HepG2 (cell line): ENCODE data around the gene BAG5. TPM values are rescaled to one million over a fixed set of nuclear protein-coding genes. Genes with fewer than 3 reads are reported as not detected.

ENCODE experiments used
- ATAC-seq: fragments of 200-7000 bp; cut with Tn5 transposase; 3 replicates; pipeline ENCODE4 v1.9.1; 2020; ENCODE audit warnings: mild to moderate bottlenecking, moderate library complexity
- BruUV-seq: library from RNA; stranded (reverse); fragments of 400-500 nt; replicated peaks from 2 replicates; lab custom pipeline; 2021; lab: Mats Ljungman, UMichigan
- CTCF ChIA-PET: fragments of 300-600 bp; formaldehyde crosslinking; extraction: SDS; loops from one replicate; lab custom pipeline; 2021; ENCODE audit warnings: low total read pairs, inconsistent platforms, low intra/inter-chr PET ratio; lab: Yijun Ruan, JAX
- POLR2A ChIA-PET: fragments of 350-600 bp; sonication (Branson Sonifier 250); formaldehyde crosslinking; loops from one replicate; lab custom pipeline; 2020; ENCODE audit warnings: antibody characterized with exemption, inconsistent platforms; lab: Yijun Ruan, JAX
- DNase-seq: peaks from one replicate; pipeline ENCODE4 v3.0.0-alpha.2; 2015; ENCODE audit warnings: low spot score
- FAIRE-seq: peaks from 3 replicates; lab custom pipeline; 2011; peaks lifted over from hg19 to GRCh38; lab: Jason Lieb, UNC
- H2AFZ ChIP-seq: one replicate; pipeline ENCODE4 v1.6.1; 2011; ENCODE audit warnings: low read length, inconsistent platforms
- H3K27ac ChIP-seq: fragments of 300-600 bp; 3 replicates; pipeline ENCODE4 v1.8.0; 2011; ENCODE audit warnings: mixed run types, mild to moderate bottlenecking, mixed read lengths, low read length, inconsistent platforms; ENCODE audit not compliant: insufficient read depth; ENCODE audit errors: extremely low read length
- H3K27me3 ChIP-seq, 2 experiments: fragments of 200-600 bp in 1 of 2; 2 replicates in 1 of 2; 3 replicates in 1 of 2; pipeline versions ENCODE4 v1.6.0 to v1.8.0; 2011; ENCODE audit warnings: low read length in 2 of 2, mild to moderate bottlenecking in 2 of 2, moderate library complexity in 2 of 2, inconsistent platforms in 1 of 2; ENCODE audit not compliant: insufficient read depth in 2 of 2, control insufficient read depth in 1 of 2
- H3K36me3 ChIP-seq, 2 experiments: fragments of 200-600 bp in 1 of 2; replicated peaks in 1 of 2; 2 replicates in 1 of 2; 3 replicates in 1 of 2; pipeline versions ENCODE4 v1.5.1 to v1.8.0; 2011; ENCODE audit warnings: low read length in 2 of 2, inconsistent platforms in 1 of 2; ENCODE audit not compliant: insufficient read depth in 2 of 2, control insufficient read depth in 1 of 2
- H3K4me1 ChIP-seq: 2 replicates; pipeline ENCODE4 v1.5.1; 2012; ENCODE audit warnings: low read length, inconsistent platforms; ENCODE audit not compliant: insufficient read depth
- H3K4me2 ChIP-seq: 2 replicates; pipeline ENCODE4 v1.6.0; 2011; ENCODE audit warnings: low read depth, low read length, inconsistent platforms
- H3K4me3 ChIP-seq, 3 experiments: fragments of 200-600 bp in 1 of 3; sonication (generic), shearing (Covaris generic) in 1 of 3; replicated peaks in 1 of 3; 2 replicates each; pipeline ENCODE4 v1.5.1; 2011 to 2016; ENCODE audit warnings: low read length in 3 of 3, inconsistent platforms in 2 of 3, low read depth in 2 of 3, mild to moderate bottlenecking in 2 of 3, control low read depth in 1 of 3, mixed read lengths in 1 of 3; ENCODE audit not compliant: insufficient read depth in 1 of 3
- H3K79me2 ChIP-seq: one replicate; pipeline ENCODE4 v1.6.1; 2011; ENCODE audit warnings: low read length, inconsistent platforms; ENCODE audit not compliant: insufficient read depth
- H3K9ac ChIP-seq: 2 replicates; pipeline ENCODE4 v1.6.0; 2011; ENCODE audit warnings: mild to moderate bottlenecking, low read depth, low read length, inconsistent platforms; ENCODE audit not compliant: insufficient read depth
- H3K9me3 ChIP-seq: 2 replicates; pipeline ENCODE4 v1.5.1; 2012; ENCODE audit warnings: mild to moderate bottlenecking, low read length
- H4K20me1 ChIP-seq: 2 replicates; pipeline ENCODE4 v1.6.0; 2011; ENCODE audit warnings: inconsistent platforms, mild to moderate bottlenecking, low read length, moderate library complexity; ENCODE audit not compliant: insufficient read depth
- ADNP ChIP-seq: sonication (generic); formaldehyde crosslinking; IDR thresholded peaks from 2 replicates; pipeline ENCODE4 v1.4.0; 2020; ENCODE audit warnings: missing genetic modification reagents
- CREB3 ChIP-seq: sonication (generic); formaldehyde crosslinking; IDR thresholded peaks from 2 replicates; pipeline ENCODE4 v1.5.0; 2020; ENCODE audit warnings: missing genetic modification reagents
- POGZ ChIP-seq: sonication (generic); formaldehyde crosslinking; IDR thresholded peaks from 2 replicates; pipeline ENCODE4 v1.4.0; 2020; ENCODE audit warnings: mild to moderate bottlenecking, missing genetic modification reagents
- SALL2 ChIP-seq: sonication (generic); formaldehyde crosslinking; IDR thresholded peaks from 2 replicates; pipeline ENCODE4 v1.8.1; 2023; ENCODE audit warnings: mild to moderate bottlenecking, missing genetic modification reagents, inconsistent platforms
- TCF7L2 ChIP-seq: IDR thresholded peaks from 2 replicates; pipeline ENCODE4 v1.6.1; 2011; ENCODE audit warnings: mild to moderate bottlenecking, low read depth, low read length, moderate library complexity
- ZNF670 ChIP-seq: sonication (generic); formaldehyde crosslinking; IDR thresholded peaks from 2 replicates; pipeline ENCODE4 v1.8.0; 2022; ENCODE audit warnings: mild to moderate bottlenecking, missing genetic modification reagents, borderline replicate concordance
- ZNF746 ChIP-seq: sonication (generic); formaldehyde crosslinking; IDR thresholded peaks from 2 replicates; pipeline ENCODE4 v1.8.0; 2022; ENCODE audit warnings: mild to moderate bottlenecking, missing genetic modification reagents
- ZXDC ChIP-seq: sonication (generic); formaldehyde crosslinking; IDR thresholded peaks from 2 replicates; pipeline ENCODE4 v1.5.0; 2020; ENCODE audit warnings: mild to moderate bottlenecking, missing genetic modification reagents
- WGBS: methylation state at CpG from one replicate; pipeline ENCODE4 v1.1.6; 2017; ENCODE audit warnings: low lambda C conversion rate; 5-methylcytosine and 5-hydroxymethylcytosine counted together
- in situ Hi-C: cut with HindIII; loops from 2 replicates; pipeline ENCODE4 v1.10.0; 2017; ENCODE audit warnings: low pct_unique_long_range_greater_than_20kb; ENCODE audit not compliant: extremely low pct_ligation_motif_present
- intact Hi-C: fragments of 100-400 bp; cut with micrococcal nuclease; formaldehyde crosslinking; loops from one replicate; pipeline ENCODE4 v1.10.0; 2022; ENCODE audit not compliant: unreplicated experiment
- polyA plus RNA-seq, 8 experiments: library from polyadenylated mRNA; depleted of rRNA in 3 of 8; stranded (reverse) in 7 of 8; unstranded in 1 of 8; fragments of >200 nt; fragmentation: Illumina TruSeq in 4 of 8; extraction: Trizol in 4 of 8; gene quantifications; 2 replicates each; pipeline versions ENCODE4 v1.2.1 to v1.2.3, GENCODE V29; 2011 to 2016; ENCODE audit warnings: low read depth in 4 of 8, missing spikeins in 1 of 8, mixed read lengths in 1 of 8; ENCODE audit not compliant: insufficient read depth in 1 of 8
- total RNA-seq, 5 experiments: library from RNA; depleted of rRNA; stranded (reverse); fragments of >200 nt; fragmentation: Illumina TruSeq; extraction: Trizol; gene quantifications; 2 replicates each; pipeline ENCODE4 v1.2.3, GENCODE V29; 2016; ENCODE audit warnings: low read depth in 1 of 5
- TF ChIP-seq, protein P1 (sequence below): sonication (generic); formaldehyde crosslinking; IDR thresholded peaks from 2 replicates; pipeline ENCODE4 v1.5.0; 2020; ENCODE audit warnings: missing genetic modification reagents
- TF ChIP-seq, protein P2 (sequence below): sonication (generic); formaldehyde crosslinking; IDR thresholded peaks from 2 replicates; pipeline ENCODE4 v1.5.1; 2020; ENCODE audit warnings: mild to moderate bottlenecking, missing genetic modification reagents
- TF ChIP-seq, protein P3 (sequence below): sonication (generic); formaldehyde crosslinking; IDR thresholded peaks from 2 replicates; pipeline ENCODE4 v1.4.0; 2020; ENCODE audit warnings: missing genetic modification reagents, mild to moderate bottlenecking, borderline replicate concordance
- TF ChIP-seq, protein P4 (sequence below): sonication (generic); formaldehyde crosslinking; IDR thresholded peaks from 2 replicates; pipeline ENCODE4 v1.4.0; 2020; ENCODE audit warnings: missing genetic modification reagents

Gene BAG5
- total and polyA plus RNA-seq, 2 of the 13 experiments (the other 11 are each of a cell fraction or from before 2014, with no cell fraction given) = 3.5 to 21.0 TPM

- Histone ChIP-seq H3K9ac (no peak overlapping the region), H3K79me2 (no peaks in the 10 kb centered on the region), H3K4me2 (no peak overlapping the region), H3K9me3 (no peaks in the 10 kb centered on the region), H4K20me1 (no peaks in the 10 kb centered on the region), H3K4me1 (peaks cover 17% of the 10 kb centered on the region), H3K27me3 (no peaks in the 10 kb centered on the region), H3K27ac (no peak overlapping the region), H3K4me3 (no peak overlapping the region), H2AFZ (no peak overlapping the region), H3K36me3 (peaks cover 15 to 31% of the 10 kb centered on the region in 2 experiments)
- ChIA-PET CTCF (no interaction called here), POLR2A (no interaction called here)
- in situ Hi-C loops (no loop called here), intact Hi-C loops (no loop called here)
- no TSS peak for BruUV-seq
- FAIRE-seq (no peak), ATAC-seq (no peak), DNase-seq (no peak)
- 93% methylated on average over 3 of the region's 3 CpGs for WGBS
- TF ChIP-seq TCF7L2 (no peak), ZXDC (CRISPR knock-in tag) (no peak), CREB3 (CRISPR knock-in tag) (no peak), ADNP (no peak), ZNF670 (no peak), ZNF746 (no peak), POGZ (CRISPR knock-in tag) (no peak), SALL2 (CRISPR knock-in tag) (no peak)
- TF ChIP-seq, protein P1, sequence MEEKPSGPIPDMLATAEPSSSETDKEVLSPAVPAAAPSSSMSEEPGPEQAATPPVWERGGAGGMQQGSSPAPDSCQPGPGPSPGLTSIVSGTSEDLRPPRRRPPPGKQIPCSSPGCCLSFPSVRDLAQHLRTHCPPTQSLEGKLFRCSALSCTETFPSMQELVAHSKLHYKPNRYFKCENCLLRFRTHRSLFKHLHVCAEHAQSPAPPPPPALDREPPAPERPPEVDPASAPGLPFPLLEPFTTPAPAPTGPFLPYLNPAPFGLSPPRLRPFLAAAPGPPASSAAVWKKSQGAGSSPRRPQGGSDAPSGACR = no peak
- TF ChIP-seq, protein P2, sequence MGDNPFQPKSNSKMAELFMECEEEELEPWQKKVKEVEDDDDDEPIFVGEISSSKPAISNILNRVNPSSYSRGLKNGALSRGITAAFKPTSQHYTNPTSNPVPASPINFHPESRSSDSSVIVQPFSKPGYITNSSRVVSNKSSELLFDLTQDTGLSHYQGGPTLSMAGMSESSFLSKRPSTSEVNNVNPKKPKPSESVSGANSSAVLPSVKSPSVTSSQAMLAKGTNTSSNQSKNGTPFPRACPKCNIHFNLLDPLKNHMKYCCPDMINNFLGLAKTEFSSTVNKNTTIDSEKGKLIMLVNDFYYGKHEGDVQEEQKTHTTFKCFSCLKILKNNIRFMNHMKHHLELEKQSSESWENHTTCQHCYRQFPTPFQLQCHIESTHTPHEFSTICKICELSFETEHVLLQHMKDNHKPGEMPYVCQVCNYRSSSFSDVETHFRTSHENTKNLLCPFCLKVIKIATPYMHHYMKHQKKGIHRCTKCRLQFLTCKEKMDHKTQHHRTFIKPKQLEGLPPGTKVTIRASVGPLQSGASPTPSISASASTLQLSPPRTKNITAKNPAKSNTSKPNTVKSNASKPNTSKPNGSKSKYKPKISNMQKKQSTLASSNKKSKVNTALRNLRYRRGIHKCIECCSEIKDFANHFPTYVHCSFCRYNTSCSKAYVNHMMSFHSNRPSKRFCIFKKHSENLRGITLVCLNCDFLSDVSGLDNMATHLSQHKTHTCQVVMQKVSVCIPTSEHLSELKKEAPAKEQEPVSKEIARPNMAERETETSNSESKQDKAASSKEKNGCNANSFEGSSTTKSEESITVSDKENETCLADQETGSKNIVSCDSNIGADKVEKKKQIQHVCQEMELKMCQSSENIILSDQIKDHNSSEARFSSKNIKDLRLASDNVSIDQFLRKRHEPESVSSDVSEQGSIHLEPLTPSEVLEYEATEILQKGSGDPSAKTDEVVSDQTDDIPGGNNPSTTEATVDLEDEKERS = no peak
- TF ChIP-seq, protein P3, sequence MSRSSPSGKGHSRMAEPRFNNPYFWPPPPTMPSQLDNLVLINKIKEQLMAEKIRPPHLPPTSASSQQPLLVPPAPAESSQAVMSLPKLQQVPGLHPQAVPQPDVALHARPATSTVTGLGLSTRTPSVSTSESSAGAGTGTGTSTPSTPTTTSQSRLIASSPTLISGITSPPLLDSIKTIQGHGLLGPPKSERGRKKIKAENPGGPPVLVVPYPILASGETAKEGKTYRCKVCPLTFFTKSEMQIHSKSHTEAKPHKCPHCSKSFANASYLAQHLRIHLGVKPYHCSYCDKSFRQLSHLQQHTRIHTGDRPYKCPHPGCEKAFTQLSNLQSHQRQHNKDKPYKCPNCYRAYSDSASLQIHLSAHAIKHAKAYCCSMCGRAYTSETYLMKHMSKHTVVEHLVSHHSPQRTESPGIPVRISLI = no peak
- TF ChIP-seq, protein P4, sequence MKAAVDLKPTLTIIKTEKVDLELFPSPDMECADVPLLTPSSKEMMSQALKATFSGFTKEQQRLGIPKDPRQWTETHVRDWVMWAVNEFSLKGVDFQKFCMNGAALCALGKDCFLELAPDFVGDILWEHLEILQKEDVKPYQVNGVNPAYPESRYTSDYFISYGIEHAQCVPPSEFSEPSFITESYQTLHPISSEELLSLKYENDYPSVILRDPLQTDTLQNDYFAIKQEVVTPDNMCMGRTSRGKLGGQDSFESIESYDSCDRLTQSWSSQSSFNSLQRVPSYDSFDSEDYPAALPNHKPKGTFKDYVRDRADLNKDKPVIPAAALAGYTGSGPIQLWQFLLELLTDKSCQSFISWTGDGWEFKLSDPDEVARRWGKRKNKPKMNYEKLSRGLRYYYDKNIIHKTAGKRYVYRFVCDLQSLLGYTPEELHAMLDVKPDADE (CRISPR knock-in tag) = no peak
Observed at GRCh38 chr14:103507751-103508150, 54.7 kb downstream of the BAG5 start.
